GM23338 (cell line): ENCODE results near the gene ROR1. TPM values are rescaled to one million over a fixed set of nuclear protein-coding genes. Genes with fewer than 3 reads are reported as not detected.
A peak's percentile ranks its signal among the peaks of the same experiment; 100 is the strongest.

Source experiments
- ATAC-seq: fragments of 200-7000 bp; cut with Tn5 transposase; 3 replicates; pipeline ENCODE4 v1.9.1; 2020
- DNase-seq: peaks from one replicate; pipeline ENCODE4 v3.0.0-alpha.2; 2015; ENCODE audit warnings: low spot score
- H2AFZ ChIP-seq: fragments of 200-600 bp; sonication (generic); 2 replicates; pipeline ENCODE4 v1.8.0; 2016; ENCODE audit warnings: antibody characterized with exemption, mild to moderate bottlenecking, moderate library complexity
- H3F3A ChIP-seq: fragments of 200-600 bp; sonication (generic); replicated peaks from 2 replicates; pipeline ENCODE4 v1.8.0; 2017; ENCODE audit warnings: antibody characterized with exemption, mixed run types, low read depth
- H3K27ac ChIP-seq: fragments of 200-600 bp; sonication (generic); 2 replicates; pipeline ENCODE4 v1.6.1; 2016; ENCODE audit warnings: low read depth
- H3K27me3 ChIP-seq: fragments of 200-600 bp; sonication (generic); 2 replicates; pipeline ENCODE4 v1.8.0; 2016; ENCODE audit warnings: mild to moderate bottlenecking, mixed run types, moderate library complexity; ENCODE audit not compliant: insufficient read depth
- H3K36me3 ChIP-seq: fragments of 200-600 bp; sonication (generic); 2 replicates; pipeline ENCODE4 v1.8.0; 2016; ENCODE audit warnings: mild to moderate bottlenecking; ENCODE audit not compliant: insufficient read depth
- H3K4me1 ChIP-seq: fragments of 200-600 bp; sonication (generic); 2 replicates; pipeline ENCODE4 v1.8.0; 2016; ENCODE audit warnings: mild to moderate bottlenecking, moderate library complexity; ENCODE audit not compliant: insufficient read depth
- H3K4me2 ChIP-seq: fragments of 200-600 bp; sonication (generic); 2 replicates; pipeline ENCODE4 v1.7.1; 2017; ENCODE audit warnings: mixed run types
- H3K4me3 ChIP-seq: fragments of 200-600 bp; sonication (generic); 2 replicates; pipeline ENCODE4 v1.6.1; 2016; ENCODE audit warnings: mixed run types
- H3K79me2 ChIP-seq: fragments of 200-600 bp; sonication (generic); replicated peaks from 2 replicates; pipeline ENCODE4 v1.8.0; 2017; ENCODE audit warnings: mild to moderate bottlenecking; ENCODE audit not compliant: insufficient read depth
- H3K9me2 ChIP-seq: fragments of 200-600 bp; sonication (generic); 2 replicates; pipeline ENCODE4 v1.8.0; 2017; ENCODE audit not compliant: insufficient read depth
- H4K20me1 ChIP-seq: fragments of 200-600 bp; sonication (generic); replicated peaks from 2 replicates; pipeline ENCODE4 v1.8.0; 2017; ENCODE audit warnings: mild to moderate bottlenecking; ENCODE audit not compliant: insufficient read depth
- H3K27ac Mint-ChIP-seq: 2 replicates; pipeline ENCODE4 v1.8.0; 2020; ENCODE audit warnings: inconsistent platforms, mild to moderate bottlenecking, moderate library complexity, mixed read lengths
- H3K27me3 Mint-ChIP-seq: 3 replicates; pipeline ENCODE4 v1.8.0; 2022; ENCODE audit warnings: low read depth, mild to moderate bottlenecking, moderate library complexity, mixed read lengths, inconsistent platforms; ENCODE audit not compliant: insufficient read depth, poor library complexity
- H3K36me3 Mint-ChIP-seq: 3 replicates; pipeline ENCODE4 v1.8.0; 2021; ENCODE audit warnings: low read depth, mild to moderate bottlenecking, inconsistent platforms, moderate library complexity, mixed read lengths
- H3K4me1 Mint-ChIP-seq: 3 replicates; pipeline ENCODE4 v1.8.0; 2020; ENCODE audit warnings: mild to moderate bottlenecking, inconsistent platforms, mixed read lengths
- H3K4me3 Mint-ChIP-seq: 3 replicates; pipeline ENCODE4 v1.8.0; 2021; ENCODE audit warnings: moderate library complexity, mild to moderate bottlenecking, inconsistent platforms, mixed read lengths
- H3K9me3 Mint-ChIP-seq: 3 replicates; pipeline ENCODE4 v1.8.0; 2020; ENCODE audit warnings: moderate library complexity, mild to moderate bottlenecking, inconsistent platforms, mixed read lengths
- CREB1 ChIP-seq: fragments of 250-450 bp; sonication (Bioruptor Pico); IDR thresholded peaks from 2 replicates; pipeline ENCODE4 v1.5.0; 2020; ENCODE audit warnings: low read depth, mild to moderate bottlenecking, moderate library complexity
- EZH2 ChIP-seq: fragments of 200-600 bp; sonication (generic); IDR thresholded peaks from one replicate; pipeline ENCODE4 v1.8.0; 2017; ENCODE audit warnings: antibody characterized with exemption, mild to moderate bottlenecking, low read depth; ENCODE audit not compliant: unreplicated experiment
- EZH2phosphoT487 ChIP-seq: fragments of 200-600 bp; sonication (generic); IDR thresholded peaks from one replicate; pipeline ENCODE4 v1.8.1; 2018; ENCODE audit warnings: antibody characterized with exemption; ENCODE audit not compliant: unreplicated experiment
- JUNB ChIP-seq: IDR thresholded peaks from one replicate; pipeline ENCODE4 v1.6.1; 2016; ENCODE audit warnings: antibody characterized with exemption; ENCODE audit not compliant: unreplicated experiment
- NANOG ChIP-seq: IDR thresholded peaks from 2 replicates; pipeline ENCODE4 v1.6.1; 2016; ENCODE audit warnings: antibody characterized with exemption, borderline replicate concordance
- POLR2AphosphoS5 ChIP-seq: IDR thresholded peaks from 2 replicates; pipeline ENCODE4 v1.6.1; 2016; ENCODE audit warnings: antibody characterized with exemption, low read depth
- STAT1 ChIP-seq: IDR thresholded peaks from one replicate; pipeline ENCODE4 v1.6.1; 2016; ENCODE audit warnings: antibody characterized with exemption; ENCODE audit not compliant: unreplicated experiment
- ZNF114 ChIP-seq: fragments of 250-450 bp; sonication (Bioruptor Pico); IDR thresholded peaks from 2 replicates; pipeline ENCODE4 v1.5.0; 2020; ENCODE audit warnings: mild to moderate bottlenecking, moderate library complexity
- ZNF331 ChIP-seq: fragments of 250-450 bp; sonication (Bioruptor Pico); IDR thresholded peaks from 2 replicates; pipeline ENCODE4 v1.5.0; 2020; ENCODE audit warnings: low read depth, mild to moderate bottlenecking, moderate library complexity
- polyA plus RNA-seq: library from polyadenylated mRNA; unstranded; fragments of >200 nt; fragmentation: Nextera tagmentation; extraction: Ambion mirVana; gene quantifications from 2 replicates; pipeline ENCODE4 v1.2.1, GENCODE V29; 2016
- total RNA-seq: library from RNA; depleted of rRNA; stranded (reverse); fragments of >200 nt; shearing (Covaris generic); gene quantifications from 2 replicates; pipeline ENCODE4 v1.2.3, GENCODE V29; 2014
- TF ChIP-seq, protein P1 (sequence below): fragments of 250-450 bp; sonication (Bioruptor Pico); IDR thresholded peaks from 2 replicates; pipeline ENCODE4 v1.5.0; 2020; ENCODE audit warnings: mild to moderate bottlenecking, moderate library complexity
- TF ChIP-seq, protein P2 (sequence below): IDR thresholded peaks from 2 replicates; pipeline ENCODE4 v1.6.1; 2016; ENCODE audit warnings: antibody characterized with exemption
- TF ChIP-seq, protein P3 (sequence below), 2 experiments: fragments of 200-600 bp in 1 of 2; sonication (generic) in 1 of 2; conservative IDR thresholded peaks; 2 replicates each; pipeline versions ENCODE4 v1.5.1 to v1.6.1; 2016 to 2017; ENCODE audit warnings: antibody characterized with exemption in 2 of 2, low read depth in 2 of 2, mild to moderate bottlenecking in 2 of 2, moderate library complexity in 1 of 2
- TF ChIP-seq, protein P4 (sequence below): IDR thresholded peaks from one replicate; pipeline ENCODE4 v1.6.1; 2018; ENCODE audit warnings: antibody characterized with exemption; ENCODE audit not compliant: unreplicated experiment

The ROR1 gene
- total and polyA plus RNA-seq, 2 experiments from 2014 or later, result 59.7 to 96.0 TPM

DNA sequence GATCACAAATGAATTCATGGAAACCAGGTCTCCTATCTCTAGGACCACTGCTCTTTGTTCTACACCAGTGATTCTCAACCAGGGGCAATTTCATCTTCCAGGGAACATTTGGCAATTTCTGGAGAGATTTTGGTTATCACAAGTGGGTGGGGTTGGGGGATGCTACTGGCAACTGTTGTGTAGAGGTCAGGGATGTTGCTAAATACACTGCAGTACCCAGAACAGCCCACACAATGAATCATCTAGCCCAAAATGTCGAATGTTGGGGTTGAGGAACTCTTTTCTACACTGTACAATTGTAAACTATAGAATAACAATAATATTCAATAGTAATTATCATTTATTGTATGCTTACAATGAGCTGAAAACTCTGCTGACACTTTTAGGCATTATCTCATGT is 373.9 kb downstream of the ROR1 start:
- Histone ChIP-seq H3K4me1 (peaks cover 15% of the 10 kb centered on the region), H3K79me2 (no peaks in the 10 kb centered on the region), H3K4me2 (no peak overlapping the region), H2AFZ (no peak overlapping the region), H4K20me1 (peaks cover 3% of the 10 kb centered on the region; the same call in 1 of the 2 replicates), H3K27me3 (no peaks in the 10 kb centered on the region), H3K27ac (peak overlapping the region; percentile 48; the same call in 1 of the 2 replicates), H3K4me3 (no peak overlapping the region), H3F3A (no peaks in the 10 kb centered on the region; the same call in 1 of the 2 replicates), H3K36me3 (peaks cover 3% of the 10 kb centered on the region; the same call in 1 of the 2 replicates), H3K9me2 (no peaks in the 10 kb centered on the region; the same call in 1 of the 2 replicates)
- Mint-ChIP-seq H3K27me3 (peaks cover 2% of the 10 kb centered on the region), H3K36me3 (peaks cover 52% of the 10 kb centered on the region), H3K27ac (peak overlapping the region; percentile 52; the same call in 1 of the 2 replicates), H3K4me3 (no peak overlapping the region), H3K4me1 (peaks cover 39% of the 10 kb centered on the region), H3K9me3 (no peaks in the 10 kb centered on the region)
- ATAC-seq (peak; percentile 30; the same call in 1 of the 3 replicates), DNase-seq (no peak)
- TF ChIP-seq EZH2 (no peak), CREB1 (CRISPR knock-in tag) (no peak), STAT1 (no peak), ZNF331 (no peak), POLR2AphosphoS5 (no peak), EZH2phosphoT487 (no peak), ZNF114 (CRISPR knock-in tag) (no peak), NANOG (no peak), JUNB (no peak)
- TF ChIP-seq, protein P1, sequence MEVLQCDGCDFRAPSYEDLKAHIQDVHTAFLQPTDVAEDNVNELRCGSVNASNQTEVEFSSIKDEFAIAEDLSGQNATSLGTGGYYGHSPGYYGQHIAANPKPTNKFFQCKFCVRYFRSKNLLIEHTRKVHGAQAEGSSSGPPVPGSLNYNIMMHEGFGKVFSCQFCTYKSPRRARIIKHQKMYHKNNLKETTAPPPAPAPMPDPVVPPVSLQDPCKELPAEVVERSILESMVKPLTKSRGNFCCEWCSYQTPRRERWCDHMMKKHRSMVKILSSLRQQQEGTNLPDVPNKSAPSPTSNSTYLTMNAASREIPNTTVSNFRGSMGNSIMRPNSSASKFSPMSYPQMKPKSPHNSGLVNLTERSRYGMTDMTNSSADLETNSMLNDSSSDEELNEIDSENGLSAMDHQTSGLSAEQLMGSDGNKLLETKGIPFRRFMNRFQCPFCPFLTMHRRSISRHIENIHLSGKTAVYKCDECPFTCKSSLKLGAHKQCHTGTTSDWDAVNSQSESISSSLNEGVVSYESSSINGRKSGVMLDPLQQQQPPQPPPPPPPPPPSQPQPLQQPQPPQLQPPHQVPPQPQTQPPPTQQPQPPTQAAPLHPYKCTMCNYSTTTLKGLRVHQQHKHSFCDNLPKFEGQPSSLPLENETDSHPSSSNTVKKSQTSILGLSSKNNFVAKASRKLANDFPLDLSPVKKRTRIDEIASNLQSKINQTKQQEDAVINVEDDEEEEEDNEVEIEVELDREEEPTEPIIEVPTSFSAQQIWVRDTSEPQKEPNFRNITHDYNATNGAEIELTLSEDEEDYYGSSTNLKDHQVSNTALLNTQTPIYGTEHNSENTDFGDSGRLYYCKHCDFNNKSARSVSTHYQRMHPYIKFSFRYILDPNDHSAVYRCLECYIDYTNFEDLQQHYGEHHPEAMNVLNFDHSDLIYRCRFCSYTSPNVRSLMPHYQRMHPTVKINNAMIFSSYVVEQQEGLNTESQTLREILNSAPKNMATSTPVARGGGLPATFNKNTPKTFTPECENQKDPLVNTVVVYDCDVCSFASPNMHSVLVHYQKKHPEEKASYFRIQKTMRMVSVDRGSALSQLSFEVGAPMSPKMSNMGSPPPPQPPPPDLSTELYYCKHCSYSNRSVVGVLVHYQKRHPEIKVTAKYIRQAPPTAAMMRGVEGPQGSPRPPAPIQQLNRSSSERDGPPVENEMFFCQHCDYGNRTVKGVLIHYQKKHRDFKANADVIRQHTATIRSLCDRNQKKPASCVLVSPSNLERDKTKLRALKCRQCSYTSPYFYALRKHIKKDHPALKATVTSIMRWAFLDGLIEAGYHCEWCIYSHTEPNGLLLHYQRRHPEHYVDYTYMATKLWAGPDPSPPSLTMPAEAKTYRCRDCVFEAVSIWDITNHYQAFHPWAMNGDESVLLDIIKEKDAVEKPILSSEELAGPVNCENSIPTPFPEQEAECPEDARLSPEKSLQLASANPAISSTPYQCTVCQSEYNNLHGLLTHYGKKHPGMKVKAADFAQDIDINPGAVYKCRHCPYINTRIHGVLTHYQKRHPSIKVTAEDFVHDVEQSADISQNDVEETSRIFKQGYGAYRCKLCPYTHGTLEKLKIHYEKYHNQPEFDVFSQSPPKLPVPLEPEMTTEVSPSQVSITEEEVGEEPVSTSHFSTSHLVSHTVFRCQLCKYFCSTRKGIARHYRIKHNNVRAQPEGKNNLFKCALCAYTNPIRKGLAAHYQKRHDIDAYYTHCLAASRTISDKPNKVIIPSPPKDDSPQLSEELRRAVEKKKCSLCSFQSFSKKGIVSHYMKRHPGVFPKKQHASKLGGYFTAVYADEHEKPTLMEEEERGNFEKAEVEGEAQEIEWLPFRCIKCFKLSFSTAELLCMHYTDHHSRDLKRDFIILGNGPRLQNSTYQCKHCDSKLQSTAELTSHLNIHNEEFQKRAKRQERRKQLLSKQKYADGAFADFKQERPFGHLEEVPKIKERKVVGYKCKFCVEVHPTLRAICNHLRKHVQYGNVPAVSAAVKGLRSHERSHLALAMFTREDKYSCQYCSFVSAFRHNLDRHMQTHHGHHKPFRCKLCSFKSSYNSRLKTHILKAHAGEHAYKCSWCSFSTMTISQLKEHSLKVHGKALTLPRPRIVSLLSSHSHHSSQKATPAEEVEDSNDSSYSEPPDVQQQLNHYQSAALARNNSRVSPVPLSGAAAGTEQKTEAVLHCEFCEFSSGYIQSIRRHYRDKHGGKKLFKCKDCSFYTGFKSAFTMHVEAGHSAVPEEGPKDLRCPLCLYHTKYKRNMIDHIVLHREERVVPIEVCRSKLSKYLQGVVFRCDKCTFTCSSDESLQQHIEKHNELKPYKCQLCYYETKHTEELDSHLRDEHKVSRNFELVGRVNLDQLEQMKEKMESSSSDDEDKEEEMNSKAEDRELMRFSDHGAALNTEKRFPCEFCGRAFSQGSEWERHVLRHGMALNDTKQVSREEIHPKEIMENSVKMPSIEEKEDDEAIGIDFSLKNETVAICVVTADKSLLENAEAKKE (CRISPR knock-in tag), result no peak
- TF ChIP-seq, protein P2, sequence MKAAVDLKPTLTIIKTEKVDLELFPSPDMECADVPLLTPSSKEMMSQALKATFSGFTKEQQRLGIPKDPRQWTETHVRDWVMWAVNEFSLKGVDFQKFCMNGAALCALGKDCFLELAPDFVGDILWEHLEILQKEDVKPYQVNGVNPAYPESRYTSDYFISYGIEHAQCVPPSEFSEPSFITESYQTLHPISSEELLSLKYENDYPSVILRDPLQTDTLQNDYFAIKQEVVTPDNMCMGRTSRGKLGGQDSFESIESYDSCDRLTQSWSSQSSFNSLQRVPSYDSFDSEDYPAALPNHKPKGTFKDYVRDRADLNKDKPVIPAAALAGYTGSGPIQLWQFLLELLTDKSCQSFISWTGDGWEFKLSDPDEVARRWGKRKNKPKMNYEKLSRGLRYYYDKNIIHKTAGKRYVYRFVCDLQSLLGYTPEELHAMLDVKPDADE, result no peak
- TF ChIP-seq, protein P3, sequence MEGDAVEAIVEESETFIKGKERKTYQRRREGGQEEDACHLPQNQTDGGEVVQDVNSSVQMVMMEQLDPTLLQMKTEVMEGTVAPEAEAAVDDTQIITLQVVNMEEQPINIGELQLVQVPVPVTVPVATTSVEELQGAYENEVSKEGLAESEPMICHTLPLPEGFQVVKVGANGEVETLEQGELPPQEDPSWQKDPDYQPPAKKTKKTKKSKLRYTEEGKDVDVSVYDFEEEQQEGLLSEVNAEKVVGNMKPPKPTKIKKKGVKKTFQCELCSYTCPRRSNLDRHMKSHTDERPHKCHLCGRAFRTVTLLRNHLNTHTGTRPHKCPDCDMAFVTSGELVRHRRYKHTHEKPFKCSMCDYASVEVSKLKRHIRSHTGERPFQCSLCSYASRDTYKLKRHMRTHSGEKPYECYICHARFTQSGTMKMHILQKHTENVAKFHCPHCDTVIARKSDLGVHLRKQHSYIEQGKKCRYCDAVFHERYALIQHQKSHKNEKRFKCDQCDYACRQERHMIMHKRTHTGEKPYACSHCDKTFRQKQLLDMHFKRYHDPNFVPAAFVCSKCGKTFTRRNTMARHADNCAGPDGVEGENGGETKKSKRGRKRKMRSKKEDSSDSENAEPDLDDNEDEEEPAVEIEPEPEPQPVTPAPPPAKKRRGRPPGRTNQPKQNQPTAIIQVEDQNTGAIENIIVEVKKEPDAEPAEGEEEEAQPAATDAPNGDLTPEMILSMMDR (conservative IDR thresholded peaks at IDR 0.05; ENCODE audit: low read depth in 2 of 2), result no peak
- TF ChIP-seq, protein P4, sequence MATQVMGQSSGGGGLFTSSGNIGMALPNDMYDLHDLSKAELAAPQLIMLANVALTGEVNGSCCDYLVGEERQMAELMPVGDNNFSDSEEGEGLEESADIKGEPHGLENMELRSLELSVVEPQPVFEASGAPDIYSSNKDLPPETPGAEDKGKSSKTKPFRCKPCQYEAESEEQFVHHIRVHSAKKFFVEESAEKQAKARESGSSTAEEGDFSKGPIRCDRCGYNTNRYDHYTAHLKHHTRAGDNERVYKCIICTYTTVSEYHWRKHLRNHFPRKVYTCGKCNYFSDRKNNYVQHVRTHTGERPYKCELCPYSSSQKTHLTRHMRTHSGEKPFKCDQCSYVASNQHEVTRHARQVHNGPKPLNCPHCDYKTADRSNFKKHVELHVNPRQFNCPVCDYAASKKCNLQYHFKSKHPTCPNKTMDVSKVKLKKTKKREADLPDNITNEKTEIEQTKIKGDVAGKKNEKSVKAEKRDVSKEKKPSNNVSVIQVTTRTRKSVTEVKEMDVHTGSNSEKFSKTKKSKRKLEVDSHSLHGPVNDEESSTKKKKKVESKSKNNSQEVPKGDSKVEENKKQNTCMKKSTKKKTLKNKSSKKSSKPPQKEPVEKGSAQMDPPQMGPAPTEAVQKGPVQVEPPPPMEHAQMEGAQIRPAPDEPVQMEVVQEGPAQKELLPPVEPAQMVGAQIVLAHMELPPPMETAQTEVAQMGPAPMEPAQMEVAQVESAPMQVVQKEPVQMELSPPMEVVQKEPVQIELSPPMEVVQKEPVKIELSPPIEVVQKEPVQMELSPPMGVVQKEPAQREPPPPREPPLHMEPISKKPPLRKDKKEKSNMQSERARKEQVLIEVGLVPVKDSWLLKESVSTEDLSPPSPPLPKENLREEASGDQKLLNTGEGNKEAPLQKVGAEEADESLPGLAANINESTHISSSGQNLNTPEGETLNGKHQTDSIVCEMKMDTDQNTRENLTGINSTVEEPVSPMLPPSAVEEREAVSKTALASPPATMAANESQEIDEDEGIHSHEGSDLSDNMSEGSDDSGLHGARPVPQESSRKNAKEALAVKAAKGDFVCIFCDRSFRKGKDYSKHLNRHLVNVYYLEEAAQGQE, result no peak
